ENCODE data around the gene E2F1. TPM values are rescaled to one million over a fixed set of nuclear protein-coding genes. Genes with fewer than 3 reads are reported as not detected.
A peak's percentile ranks its signal among the peaks of the same experiment; 100 is the strongest.

Gene E2F1
- total and polyA plus RNA-seq, 2 experiments from 2014 or later: 12.1 to 42.6 TPM

DNA sequence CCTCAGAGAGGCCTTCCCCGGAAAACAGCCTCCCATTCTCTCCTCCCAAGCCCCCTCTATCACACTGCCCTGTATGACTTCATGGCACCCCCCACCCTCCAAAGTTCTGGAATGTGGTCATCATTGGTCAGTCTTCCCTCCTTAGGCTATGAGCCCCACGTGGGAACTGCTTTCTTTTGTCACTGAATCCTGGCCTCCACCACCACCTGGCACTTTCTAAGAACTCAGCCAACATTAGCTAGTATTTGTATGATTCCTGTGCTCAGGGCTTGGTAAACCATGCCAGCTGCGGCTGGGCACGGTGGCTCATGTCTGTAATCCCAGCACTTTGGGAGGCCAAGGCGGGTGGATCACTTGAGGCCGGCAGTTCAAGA is 8.4 kb upstream of the E2F1 start:
- H3K4me3 ChIP-seq: no peak overlapping the region
- no peaks in the 10 kb centered on the region for H3K9me2 ChIP-seq (ENCODE audit: insufficient read depth)
- no peaks in the 10 kb centered on the region for H3F3A ChIP-seq (replicated peaks; ENCODE audit: low read depth)
- Mint-ChIP-seq H3K36me3 (ENCODE audit: low read depth) (peaks cover 10% of the 10 kb centered on the region), H3K4me1 (peaks cover 18% of the 10 kb centered on the region), H3K27ac (peak overlapping the region; percentile 2; the same call in 1 of the 2 replicates), H3K9me3 (peaks cover 21% of the 10 kb centered on the region), H3K27me3 (ENCODE audit: insufficient read depth, low read depth, poor library complexity) (peaks cover 15% of the 10 kb centered on the region), H3K4me3 (no peak overlapping the region)
- no peak overlapping the region for H3K4me2 ChIP-seq
- no peaks in the 10 kb centered on the region for H3K79me2 ChIP-seq (replicated peaks; ENCODE audit: insufficient read depth)
- ATAC-seq (no peak), DNase-seq (ENCODE audit: low spot score) (no peak)
- H3K27me3 ChIP-seq (ENCODE audit: insufficient read depth): no peaks in the 10 kb centered on the region
- H4K20me1 ChIP-seq (replicated peaks; ENCODE audit: insufficient read depth): no peaks in the 10 kb centered on the region
- peak overlapping the region; percentile 80 for H2AFZ ChIP-seq
- peaks cover 7% of the 10 kb centered on the region for H3K4me1 ChIP-seq (ENCODE audit: insufficient read depth)
- no peak overlapping the region for H3K27ac ChIP-seq (ENCODE audit: low read depth)
- no peak for TF ChIP-seq EZH2 (IDR thresholded peaks at IDR 0.05; ENCODE audit: low read depth, unreplicated experiment)
- no peak for TF ChIP-seq POLR2AphosphoS5 (IDR thresholded peaks at IDR 0.05; ENCODE audit: low read depth)
- TF ChIP-seq, protein P1, sequence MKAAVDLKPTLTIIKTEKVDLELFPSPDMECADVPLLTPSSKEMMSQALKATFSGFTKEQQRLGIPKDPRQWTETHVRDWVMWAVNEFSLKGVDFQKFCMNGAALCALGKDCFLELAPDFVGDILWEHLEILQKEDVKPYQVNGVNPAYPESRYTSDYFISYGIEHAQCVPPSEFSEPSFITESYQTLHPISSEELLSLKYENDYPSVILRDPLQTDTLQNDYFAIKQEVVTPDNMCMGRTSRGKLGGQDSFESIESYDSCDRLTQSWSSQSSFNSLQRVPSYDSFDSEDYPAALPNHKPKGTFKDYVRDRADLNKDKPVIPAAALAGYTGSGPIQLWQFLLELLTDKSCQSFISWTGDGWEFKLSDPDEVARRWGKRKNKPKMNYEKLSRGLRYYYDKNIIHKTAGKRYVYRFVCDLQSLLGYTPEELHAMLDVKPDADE (IDR thresholded peaks at IDR 0.05): no peak
- H3K36me3 ChIP-seq (ENCODE audit: insufficient read depth): no peaks in the 10 kb centered on the region

DNA sequence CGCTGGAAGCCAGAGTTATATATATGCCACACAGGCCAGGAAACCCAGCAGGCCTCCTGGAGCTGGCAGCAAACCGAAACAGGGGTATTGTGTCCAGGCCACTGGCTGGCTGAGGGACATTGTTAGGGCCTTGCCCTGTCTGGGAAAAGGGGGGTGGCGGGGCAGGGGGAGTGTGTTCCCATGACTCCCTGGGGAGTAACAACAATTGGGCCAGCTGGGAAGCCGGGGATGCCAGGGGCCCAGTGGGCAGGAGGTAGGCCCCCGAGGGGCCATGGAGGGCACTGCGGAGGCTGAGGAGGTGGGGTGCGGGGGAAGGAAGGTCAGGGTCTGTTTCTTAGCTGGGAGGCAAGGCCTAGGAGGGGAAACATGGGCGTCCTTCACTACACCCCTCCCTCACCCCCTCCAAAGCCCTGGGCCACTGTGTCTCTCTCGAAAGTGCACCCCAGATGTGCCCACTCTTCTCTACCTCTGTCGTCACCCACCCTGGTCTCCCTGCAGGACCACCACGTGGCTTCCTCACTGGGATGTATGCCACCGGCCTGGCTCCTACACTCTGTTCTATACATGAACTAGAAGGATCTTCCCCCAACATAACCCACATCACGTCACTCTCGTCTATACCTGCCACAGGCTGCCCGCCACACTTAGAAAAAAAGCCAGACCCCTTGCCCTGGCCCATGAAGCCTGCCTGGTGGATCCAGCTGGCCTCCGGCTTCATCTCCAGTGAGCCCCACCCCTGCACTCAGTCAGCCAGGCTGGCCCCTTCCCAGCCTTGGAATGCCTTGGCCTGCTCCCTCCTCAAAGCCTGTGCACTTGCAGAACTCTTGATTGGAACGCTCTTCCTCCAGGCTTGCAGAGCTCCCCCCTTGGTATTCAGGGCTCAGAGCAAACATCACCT is 7.8 kb upstream of the E2F1 start:
- Histone ChIP-seq H4K20me1 (replicated peaks; ENCODE audit: insufficient read depth) (no peaks in the 10 kb centered on the region), H3K27me3 (ENCODE audit: insufficient read depth) (no peaks in the 10 kb centered on the region), H3K4me3 (no peak overlapping the region), H3K4me1 (ENCODE audit: insufficient read depth) (peaks cover 7% of the 10 kb centered on the region), H3F3A (replicated peaks; ENCODE audit: low read depth) (no peaks in the 10 kb centered on the region), H3K36me3 (ENCODE audit: insufficient read depth) (no peaks in the 10 kb centered on the region), H3K4me2 (no peak overlapping the region), H3K79me2 (replicated peaks; ENCODE audit: insufficient read depth) (no peaks in the 10 kb centered on the region), H2AFZ (peak overlapping the region; percentile 80), H3K27ac (ENCODE audit: low read depth) (no peak overlapping the region), H3K9me2 (ENCODE audit: insufficient read depth) (no peaks in the 10 kb centered on the region)
- peaks cover 15% of the 10 kb centered on the region for H3K27me3 Mint-ChIP-seq (ENCODE audit: insufficient read depth, low read depth, poor library complexity)
- H3K4me1 Mint-ChIP-seq: peaks cover 18% of the 10 kb centered on the region
- peak; percentile 81 for ATAC-seq
- H3K27ac Mint-ChIP-seq: peak overlapping the region; percentile 2; the same call in 1 of the 2 replicates
- DNase-seq (ENCODE audit: low spot score): peak; percentile 45
- no peak for TF ChIP-seq ZNF114 (CRISPR knock-in tag; IDR thresholded peaks at IDR 0.05)
- no peak overlapping the region for H3K4me3 Mint-ChIP-seq
- peaks cover 9% of the 10 kb centered on the region for H3K36me3 Mint-ChIP-seq (ENCODE audit: low read depth)
- H3K9me3 Mint-ChIP-seq: peaks cover 19% of the 10 kb centered on the region

DNA sequence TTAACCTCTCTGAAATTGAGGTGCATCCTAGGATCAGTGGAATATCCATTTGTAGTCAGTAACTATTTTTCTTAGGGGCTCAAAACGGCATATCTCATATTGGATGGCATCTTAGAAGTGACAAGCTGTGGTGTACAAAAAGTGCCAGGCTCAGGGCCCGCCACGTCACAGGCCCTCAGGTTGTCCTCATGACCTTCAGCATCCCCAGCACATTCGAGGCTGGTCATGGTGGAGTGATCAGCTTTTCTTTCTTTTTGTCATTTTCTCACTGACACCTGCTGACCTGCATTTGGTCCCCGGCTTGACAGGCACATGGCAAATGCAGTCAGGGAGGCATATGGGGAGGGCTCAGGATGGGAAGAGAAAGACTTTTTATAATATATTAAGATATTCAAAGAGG is 7.1 kb upstream of the E2F1 start:
- H3K27ac Mint-ChIP-seq: no peak overlapping the region
- peaks cover 12% of the 10 kb centered on the region for H3K9me3 Mint-ChIP-seq
- H3K4me1 Mint-ChIP-seq: peaks cover 18% of the 10 kb centered on the region
- no peaks in the 10 kb centered on the region for H3K79me2 ChIP-seq (replicated peaks; ENCODE audit: insufficient read depth)
- H3K4me2 ChIP-seq: 0 out of 2 replicates have a peak overlapping the region, but pooled peaks have one; percentile 32
- no peak; the same call in 2 of the 3 replicates for ATAC-seq
- H3K9me2 ChIP-seq (ENCODE audit: insufficient read depth): no peaks in the 10 kb centered on the region
- no peaks in the 10 kb centered on the region for H3K27me3 ChIP-seq (ENCODE audit: insufficient read depth)
- no peaks in the 10 kb centered on the region for H3F3A ChIP-seq (replicated peaks; ENCODE audit: low read depth)
- peaks cover 7% of the 10 kb centered on the region for H3K4me1 ChIP-seq (ENCODE audit: insufficient read depth)
- H3K27ac ChIP-seq (ENCODE audit: low read depth): no peak overlapping the region
- no peaks in the 10 kb centered on the region for H4K20me1 ChIP-seq (replicated peaks; ENCODE audit: insufficient read depth)
- DNase-seq (ENCODE audit: low spot score): no peak
- H3K36me3 Mint-ChIP-seq (ENCODE audit: low read depth): peaks cover 5% of the 10 kb centered on the region
- no peak overlapping the region for H3K4me3 ChIP-seq
- no peak overlapping the region for H3K4me3 Mint-ChIP-seq
- peaks cover 15% of the 10 kb centered on the region for H3K27me3 Mint-ChIP-seq (ENCODE audit: insufficient read depth, low read depth, poor library complexity)
- no peaks in the 10 kb centered on the region for H3K36me3 ChIP-seq (ENCODE audit: insufficient read depth)
- no peak overlapping the region; the same call in 1 of the 2 replicates for H2AFZ ChIP-seq
- TF ChIP-seq CREB1 (CRISPR knock-in tag; IDR thresholded peaks at IDR 0.05; ENCODE audit: low read depth) (no peak), JUNB (IDR thresholded peaks at IDR 0.05; ENCODE audit: unreplicated experiment) (no peak), POLR2AphosphoS5 (IDR thresholded peaks at IDR 0.05; ENCODE audit: low read depth) (no peak), STAT1 (IDR thresholded peaks at IDR 0.05; ENCODE audit: unreplicated experiment) (no peak), ZNF114 (CRISPR knock-in tag; IDR thresholded peaks at IDR 0.05) (no peak), EZH2 (IDR thresholded peaks at IDR 0.05; ENCODE audit: low read depth, unreplicated experiment) (no peak)
- TF ChIP-seq, protein P1 (IDR thresholded peaks at IDR 0.05): no peak
- TF ChIP-seq, protein P2, sequence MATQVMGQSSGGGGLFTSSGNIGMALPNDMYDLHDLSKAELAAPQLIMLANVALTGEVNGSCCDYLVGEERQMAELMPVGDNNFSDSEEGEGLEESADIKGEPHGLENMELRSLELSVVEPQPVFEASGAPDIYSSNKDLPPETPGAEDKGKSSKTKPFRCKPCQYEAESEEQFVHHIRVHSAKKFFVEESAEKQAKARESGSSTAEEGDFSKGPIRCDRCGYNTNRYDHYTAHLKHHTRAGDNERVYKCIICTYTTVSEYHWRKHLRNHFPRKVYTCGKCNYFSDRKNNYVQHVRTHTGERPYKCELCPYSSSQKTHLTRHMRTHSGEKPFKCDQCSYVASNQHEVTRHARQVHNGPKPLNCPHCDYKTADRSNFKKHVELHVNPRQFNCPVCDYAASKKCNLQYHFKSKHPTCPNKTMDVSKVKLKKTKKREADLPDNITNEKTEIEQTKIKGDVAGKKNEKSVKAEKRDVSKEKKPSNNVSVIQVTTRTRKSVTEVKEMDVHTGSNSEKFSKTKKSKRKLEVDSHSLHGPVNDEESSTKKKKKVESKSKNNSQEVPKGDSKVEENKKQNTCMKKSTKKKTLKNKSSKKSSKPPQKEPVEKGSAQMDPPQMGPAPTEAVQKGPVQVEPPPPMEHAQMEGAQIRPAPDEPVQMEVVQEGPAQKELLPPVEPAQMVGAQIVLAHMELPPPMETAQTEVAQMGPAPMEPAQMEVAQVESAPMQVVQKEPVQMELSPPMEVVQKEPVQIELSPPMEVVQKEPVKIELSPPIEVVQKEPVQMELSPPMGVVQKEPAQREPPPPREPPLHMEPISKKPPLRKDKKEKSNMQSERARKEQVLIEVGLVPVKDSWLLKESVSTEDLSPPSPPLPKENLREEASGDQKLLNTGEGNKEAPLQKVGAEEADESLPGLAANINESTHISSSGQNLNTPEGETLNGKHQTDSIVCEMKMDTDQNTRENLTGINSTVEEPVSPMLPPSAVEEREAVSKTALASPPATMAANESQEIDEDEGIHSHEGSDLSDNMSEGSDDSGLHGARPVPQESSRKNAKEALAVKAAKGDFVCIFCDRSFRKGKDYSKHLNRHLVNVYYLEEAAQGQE (IDR thresholded peaks at IDR 0.05; ENCODE audit: unreplicated experiment): no peak
